ENCODE data around the gene KBTBD4. TPM values are rescaled to one million over a fixed set of nuclear protein-coding genes. Genes with fewer than 3 reads are reported as not detected.
"Not testable (repeated sequence)": the region's sequence is repeated elsewhere in the genome, so short reads cannot be mapped to it uniquely, and the experiment has no call there.

Gene KBTBD4
- total and polyA plus RNA-seq, 2 of the 8 experiments (the other 6 are each of a cell fraction or from before 2014, with no cell fraction given), result 12.0 to 19.5 TPM

- not testable (repeated sequence) for H3K27me3 ChIP-seq (replicated peaks in 1 of 4; ENCODE audit: control insufficient read depth in 3 of 4, extremely low read depth in 1 of 4, insufficient read depth in 3 of 4, low read length in 3 of 4); H3K4me1 ChIP-seq (replicated peaks in 1 of 4; ENCODE audit: control insufficient read depth in 3 of 4, insufficient read depth in 4 of 4, low read length in 3 of 4); H3K56ac ChIP-seq (replicated peaks; ENCODE audit: insufficient read length, low read depth, low read length); H2BK15ac ChIP-seq (ENCODE audit: low read length); H2AK5ac ChIP-seq (ENCODE audit: low read depth, low read length); H3K9ac ChIP-seq (replicated peaks in 1 of 4; ENCODE audit: extremely low read depth in 1 of 4, low read depth in 3 of 4, low read length in 3 of 4); H4K5ac ChIP-seq (ENCODE audit: insufficient read length, low read depth, low read length); H3K23me2 ChIP-seq (ENCODE audit: low read depth, low read length); H3K23ac ChIP-seq (ENCODE audit: insufficient read length); H2BK12ac ChIP-seq (ENCODE audit: low read depth, low read length); DNase-seq (ENCODE audit: low read depth in 1 of 2, low spot score in 2 of 2); FAIRE-seq; H3K9me3 ChIP-seq (ENCODE audit: insufficient read depth in 2 of 2, low read depth in 1 of 2, low read length in 1 of 2); H2BK5ac ChIP-seq (ENCODE audit: low read depth, low read length); H3K4me2 ChIP-seq (ENCODE audit: insufficient read depth in 1 of 2, low read depth in 2 of 2, low read length in 2 of 2); H4K91ac ChIP-seq (replicated peaks; ENCODE audit: insufficient read length, low read length); H3K18ac ChIP-seq (ENCODE audit: extremely low read depth, low read length); H4K8ac ChIP-seq (ENCODE audit: extremely low read depth, insufficient read depth, low read length); H3K79me1 ChIP-seq (ENCODE audit: low read depth, low read length); H3K14ac ChIP-seq (ENCODE audit: insufficient read length); H2AFZ ChIP-seq (ENCODE audit: low read length); H3K79me2 ChIP-seq (ENCODE audit: control insufficient read depth in 1 of 2, insufficient read depth in 2 of 2, low read length in 2 of 2); H4K20me1 ChIP-seq (replicated peaks in 1 of 2; ENCODE audit: control insufficient read depth in 1 of 2, insufficient read depth in 2 of 2, low read length in 2 of 2); H2BK20ac ChIP-seq (ENCODE audit: low read length); H2BK120ac ChIP-seq (replicated peaks; ENCODE audit: low read depth, low read length); H3K4me3 ChIP-seq (ENCODE audit: extremely low read depth in 1 of 4, insufficient read depth in 2 of 4, low read depth in 3 of 4, low read length in 4 of 4); H3K36me3 ChIP-seq (ENCODE audit: control insufficient read depth in 2 of 4, insufficient read depth in 4 of 4, low read length in 3 of 4); H3K4ac ChIP-seq (replicated peaks; ENCODE audit: insufficient read length, low read depth, low read length); H3K27ac ChIP-seq (ENCODE audit: low read depth, low read length)
- ChIA-PET POLR2A (ENCODE audit: partially characterized antibody) (interaction anchor here (0.6 to 0.7 kb wide), 2 partner anchors 11 to 25 kb away, joined by 3 read pairs; no protein-coding TSS in a partner anchor), CTCF (ENCODE audit: partially characterized antibody) (interaction anchor here (0.6 to 1.2 kb wide), 3 partner anchors 9 to 71 kb away, joined by 3 to 4 read pairs (median 4); partner anchors contain the start of genes CELF1, KBTBD4 and NDUFS3)
- WGBS, 2 experiments (ENCODE audit: extremely low coverage in 1 of 2, insufficient coverage in 1 of 2, insufficient read length in 1 of 2, insufficient replicate concordance in 2 of 2, low coverage in 1 of 2, low lambda C conversion rate in 2 of 2, missing lambda C conversion rate in 1 of 2), result 95% methylated on average over 4 of the region's 4 CpGs; no CpG with 5 or more reads in 1 of the 2 experiments
Measured at GRCh38 chr11:47562393-47562792, 16.4 kb downstream of the KBTBD4 start.
